GM21723 (cell line): Measurements from ENCODE around the gene KRT23.

Experiments
- ATAC-seq: cut with Tn5 transposase; IDR thresholded peaks from one replicate; pipeline ENCODE4 v1.9.1; 2021; ENCODE audit warnings: mild to moderate bottlenecking, moderate library complexity; ENCODE audit not compliant: unreplicated experiment

KRT23 gene

GRCh38 chr17:40910441-40910841 is 27.0 kb downstream of the KRT23 start:
- no peak for ATAC-seq

GRCh38 chr17:40909755-40910154 is 27.7 kb downstream of the KRT23 start:
- no peak for ATAC-seq

GRCh38 chr17:40909351-40909750 is 28.1 kb downstream of the KRT23 start:
- no peak for ATAC-seq

GRCh38 chr17:40906613-40907012 is 30.8 kb downstream of the KRT23 start:
- no peak for ATAC-seq

GRCh38 chr17:40905370-40905769 is 32.1 kb downstream of the KRT23 start:
- no peak for ATAC-seq

GRCh38 chr17:40903129-40903847 is 34.2 kb downstream of the KRT23 start:
- ATAC-seq = no peak

GRCh38 chr17:40902498-40902897 is 34.9 kb downstream of the KRT23 start:
- ATAC-seq = no peak

GRCh38 chr17:40901981-40902474 is 35.4 kb downstream of the KRT23 start:
- ATAC-seq = no peak

GRCh38 chr17:40900809-40901356 is 36.6 kb downstream of the KRT23 start:
- ATAC-seq = no peak

GRCh38 chr17:40896916-40897455 is 40.5 kb downstream of the KRT23 start:
- ATAC-seq = no peak

GRCh38 chr17:40895106-40895730 is 42.2 kb downstream of the KRT23 start:
- ATAC-seq = no peak

GRCh38 chr17:40888196-40888720 is 49.2 kb downstream of the KRT23 start:
- ATAC-seq = no peak

GRCh38 chr17:40886090-40886489 is 51.4 kb downstream of the KRT23 start:
- ATAC-seq = no peak

- no peak for ATAC-seq
These were observed 52.5 kb downstream of the KRT23 start, which contains the start of gene KRT20 for GRCh38 chr17:40884708-40885512. TSS of gene KRT20 (minus strand) at chr17:40885242. CDS start at chr17:40885185, 57 bp downstream.

GRCh38 chr17:40883626-40884334 is 53.7 kb downstream of the KRT23 start:
- no peak for ATAC-seq

GRCh38 chr17:40883031-40883430 is 54.4 kb downstream of the KRT23 start:
- ATAC-seq = no peak

- ATAC-seq = no peak
These were observed 58.4 kb downstream of the KRT23 start for GRCh38 chr17:40879026-40879425.

GRCh38 chr17:40878044-40878443 is 59.4 kb downstream of the KRT23 start:
- no peak for ATAC-seq

GRCh38 chr17:40873801-40874200 is 63.6 kb downstream of the KRT23 start:
- ATAC-seq = no peak

GRCh38 chr17:40873255-40873654 is 64.2 kb downstream of the KRT23 start:
- no peak for ATAC-seq
